ENCODE data around the gene CBLIF.

CBLIF gene

DNA sequence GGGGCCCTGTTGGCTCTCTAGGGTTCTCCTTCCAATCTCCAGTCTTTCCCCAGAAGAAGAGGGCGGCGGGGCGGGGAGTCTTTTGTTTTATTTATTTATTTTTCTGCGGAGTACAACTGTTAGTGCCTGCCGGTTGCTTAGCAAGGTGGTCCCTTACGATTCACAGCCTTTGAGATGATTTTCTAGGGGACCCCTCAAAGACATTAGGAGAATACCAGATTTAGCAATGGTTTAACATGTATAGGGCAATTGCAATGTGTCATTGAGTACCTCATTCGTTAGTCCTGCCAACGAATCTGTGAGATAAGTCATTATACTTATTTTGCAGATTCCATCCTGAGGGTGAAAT lies 34.4 kb downstream of the CBLIF start:
- Histone ChIP-seq H3K27me3 (ENCODE audit: insufficient read depth, poor library complexity, severe bottlenecking) (no peaks in the 10 kb centered on the region), H3K27ac (replicated peaks) (peak overlapping the region; percentile 83), H3K4me3 (replicated peaks; ENCODE audit: insufficient read depth, low read length) (peak overlapping the region; percentile 95)
- DNase-seq (ENCODE audit: low read depth in 1 of 2, low spot score in 1 of 2), result no peak
- TF ChIP-seq, protein P1, sequence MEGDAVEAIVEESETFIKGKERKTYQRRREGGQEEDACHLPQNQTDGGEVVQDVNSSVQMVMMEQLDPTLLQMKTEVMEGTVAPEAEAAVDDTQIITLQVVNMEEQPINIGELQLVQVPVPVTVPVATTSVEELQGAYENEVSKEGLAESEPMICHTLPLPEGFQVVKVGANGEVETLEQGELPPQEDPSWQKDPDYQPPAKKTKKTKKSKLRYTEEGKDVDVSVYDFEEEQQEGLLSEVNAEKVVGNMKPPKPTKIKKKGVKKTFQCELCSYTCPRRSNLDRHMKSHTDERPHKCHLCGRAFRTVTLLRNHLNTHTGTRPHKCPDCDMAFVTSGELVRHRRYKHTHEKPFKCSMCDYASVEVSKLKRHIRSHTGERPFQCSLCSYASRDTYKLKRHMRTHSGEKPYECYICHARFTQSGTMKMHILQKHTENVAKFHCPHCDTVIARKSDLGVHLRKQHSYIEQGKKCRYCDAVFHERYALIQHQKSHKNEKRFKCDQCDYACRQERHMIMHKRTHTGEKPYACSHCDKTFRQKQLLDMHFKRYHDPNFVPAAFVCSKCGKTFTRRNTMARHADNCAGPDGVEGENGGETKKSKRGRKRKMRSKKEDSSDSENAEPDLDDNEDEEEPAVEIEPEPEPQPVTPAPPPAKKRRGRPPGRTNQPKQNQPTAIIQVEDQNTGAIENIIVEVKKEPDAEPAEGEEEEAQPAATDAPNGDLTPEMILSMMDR (IDR thresholded peaks at IDR 0.05; ENCODE audit: insufficient read depth, low read length), result no peak
- no peak for TF ChIP-seq POLR2AphosphoS5 (IDR thresholded peaks at IDR 0.05; ENCODE audit: low read depth)
- TF ChIP-seq, protein P2, sequence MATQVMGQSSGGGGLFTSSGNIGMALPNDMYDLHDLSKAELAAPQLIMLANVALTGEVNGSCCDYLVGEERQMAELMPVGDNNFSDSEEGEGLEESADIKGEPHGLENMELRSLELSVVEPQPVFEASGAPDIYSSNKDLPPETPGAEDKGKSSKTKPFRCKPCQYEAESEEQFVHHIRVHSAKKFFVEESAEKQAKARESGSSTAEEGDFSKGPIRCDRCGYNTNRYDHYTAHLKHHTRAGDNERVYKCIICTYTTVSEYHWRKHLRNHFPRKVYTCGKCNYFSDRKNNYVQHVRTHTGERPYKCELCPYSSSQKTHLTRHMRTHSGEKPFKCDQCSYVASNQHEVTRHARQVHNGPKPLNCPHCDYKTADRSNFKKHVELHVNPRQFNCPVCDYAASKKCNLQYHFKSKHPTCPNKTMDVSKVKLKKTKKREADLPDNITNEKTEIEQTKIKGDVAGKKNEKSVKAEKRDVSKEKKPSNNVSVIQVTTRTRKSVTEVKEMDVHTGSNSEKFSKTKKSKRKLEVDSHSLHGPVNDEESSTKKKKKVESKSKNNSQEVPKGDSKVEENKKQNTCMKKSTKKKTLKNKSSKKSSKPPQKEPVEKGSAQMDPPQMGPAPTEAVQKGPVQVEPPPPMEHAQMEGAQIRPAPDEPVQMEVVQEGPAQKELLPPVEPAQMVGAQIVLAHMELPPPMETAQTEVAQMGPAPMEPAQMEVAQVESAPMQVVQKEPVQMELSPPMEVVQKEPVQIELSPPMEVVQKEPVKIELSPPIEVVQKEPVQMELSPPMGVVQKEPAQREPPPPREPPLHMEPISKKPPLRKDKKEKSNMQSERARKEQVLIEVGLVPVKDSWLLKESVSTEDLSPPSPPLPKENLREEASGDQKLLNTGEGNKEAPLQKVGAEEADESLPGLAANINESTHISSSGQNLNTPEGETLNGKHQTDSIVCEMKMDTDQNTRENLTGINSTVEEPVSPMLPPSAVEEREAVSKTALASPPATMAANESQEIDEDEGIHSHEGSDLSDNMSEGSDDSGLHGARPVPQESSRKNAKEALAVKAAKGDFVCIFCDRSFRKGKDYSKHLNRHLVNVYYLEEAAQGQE (IDR thresholded peaks at IDR 0.05; ENCODE audit: insufficient replicate concordance, low read depth), result no peak
- TF ChIP-seq GABPA (IDR thresholded peaks at IDR 0.05; ENCODE audit: low read depth), result no peak
- TF ChIP-seq SPI1 (IDR thresholded peaks at IDR 0.05; ENCODE audit: borderline replicate concordance, low read depth), result no peak

DNA sequence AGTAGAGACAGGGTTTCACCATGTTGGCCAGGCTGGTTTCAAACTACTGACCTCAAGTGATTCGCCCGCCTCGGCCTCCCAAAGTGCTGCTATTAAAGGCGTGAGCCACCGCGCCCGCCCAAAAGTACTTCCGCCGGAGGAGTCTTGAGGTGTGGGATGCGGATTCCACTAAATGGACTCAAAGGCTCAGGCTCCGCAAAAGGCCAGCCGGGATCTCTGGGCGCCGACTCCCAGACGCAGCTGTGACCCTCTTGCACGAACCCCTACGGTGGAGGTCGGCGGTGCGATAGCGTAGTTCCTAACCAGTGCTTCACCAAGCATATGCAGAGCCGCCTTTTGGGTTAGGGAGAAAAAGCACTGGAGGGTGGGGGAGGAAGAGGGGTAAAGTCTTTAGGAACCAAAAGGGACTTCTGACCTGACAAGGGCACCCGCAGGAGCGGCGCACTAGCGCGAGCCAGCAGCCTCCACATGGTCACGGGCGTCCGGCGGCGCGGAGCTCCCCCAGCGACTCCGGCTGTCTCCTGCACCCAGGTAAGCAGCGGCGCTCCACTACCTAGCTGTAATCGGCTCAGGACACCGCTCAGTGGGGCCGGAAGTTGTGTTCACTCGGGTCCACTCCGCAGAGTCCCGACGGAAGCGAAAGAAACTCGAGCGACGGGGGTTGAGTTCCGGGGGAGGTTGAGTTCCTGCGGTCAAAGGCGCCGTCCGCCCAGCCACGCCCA lies 34.9 kb downstream of the CBLIF start, which contains the start of gene MRPL16:
MRPL16 (minus strand) TSS at position 590 of the 722 bp plus-strand sequence; CDS start at position 470, 120 bp downstream.
- peak; percentile 79 for TF ChIP-seq POLR2AphosphoS5 (IDR thresholded peaks at IDR 0.05; ENCODE audit: low read depth)
- TF ChIP-seq SPI1 (IDR thresholded peaks at IDR 0.05; ENCODE audit: borderline replicate concordance, low read depth), result no peak
- peak; percentile 100 for TF ChIP-seq GABPA (IDR thresholded peaks at IDR 0.05; ENCODE audit: low read depth)
- TF ChIP-seq, protein P2 (IDR thresholded peaks at IDR 0.05; ENCODE audit: insufficient replicate concordance, low read depth), result peak; percentile 73
- TF ChIP-seq, protein P1 (IDR thresholded peaks at IDR 0.05; ENCODE audit: insufficient read depth, low read length), result no peak
- peak within 1 kb of the TSS; percentile 83 for H3K27ac ChIP-seq (replicated peaks)
- DNase-seq (ENCODE audit: low read depth in 1 of 2, low spot score in 1 of 2), result peak; percentile 90 to 93
- H3K4me3 ChIP-seq (replicated peaks; ENCODE audit: insufficient read depth, low read length), result peak within 1 kb of the TSS; percentile 95
- H3K27me3 ChIP-seq (ENCODE audit: insufficient read depth, poor library complexity, severe bottlenecking), result no peaks in the 10 kb centered on the region

DNA sequence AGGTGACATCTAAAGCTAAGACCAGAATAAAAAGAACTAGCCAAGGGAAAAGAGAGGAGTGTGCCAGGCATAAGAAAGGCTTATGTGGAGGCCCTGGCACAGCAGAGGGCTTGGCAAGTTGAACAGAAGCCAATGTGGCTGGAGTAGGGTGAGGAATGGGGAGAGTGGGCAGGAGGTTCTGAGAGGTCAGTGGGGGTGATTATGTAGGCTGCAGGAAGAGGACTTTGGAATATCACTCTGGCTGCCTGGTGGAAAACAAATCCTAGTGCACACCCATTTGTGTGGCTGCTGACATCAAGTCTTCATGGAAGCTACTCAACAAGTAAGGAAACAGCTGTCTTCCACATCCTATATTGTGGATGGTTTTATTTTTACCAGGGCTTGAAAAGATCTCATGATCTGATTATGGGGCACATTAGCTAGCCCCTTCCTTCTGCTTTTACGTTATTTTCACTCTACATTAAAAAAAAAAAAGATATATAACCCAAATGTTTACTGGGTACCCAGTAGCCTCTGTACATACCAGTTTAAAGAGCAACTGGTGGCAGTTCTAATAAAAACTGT lies 38.2 kb downstream of the CBLIF start:
- no peak overlapping the region for H3K27ac ChIP-seq (replicated peaks)
- no peak for DNase-seq (ENCODE audit: low read depth in 1 of 2, low spot score in 1 of 2)
- no peak overlapping the region for H3K4me3 ChIP-seq (replicated peaks; ENCODE audit: insufficient read depth, low read length)
- no peaks in the 10 kb centered on the region for H3K27me3 ChIP-seq (ENCODE audit: insufficient read depth, poor library complexity, severe bottlenecking)
- TF ChIP-seq, protein P1 (IDR thresholded peaks at IDR 0.05; ENCODE audit: insufficient read depth, low read length), result no peak
- no peak for TF ChIP-seq SPI1 (IDR thresholded peaks at IDR 0.05; ENCODE audit: borderline replicate concordance, low read depth)
- no peak for TF ChIP-seq GABPA (IDR thresholded peaks at IDR 0.05; ENCODE audit: low read depth)

Measured in HL-60 (cell line).